ENCODE results near the gene KRT24.

- TF ChIP-seq, protein P1, sequence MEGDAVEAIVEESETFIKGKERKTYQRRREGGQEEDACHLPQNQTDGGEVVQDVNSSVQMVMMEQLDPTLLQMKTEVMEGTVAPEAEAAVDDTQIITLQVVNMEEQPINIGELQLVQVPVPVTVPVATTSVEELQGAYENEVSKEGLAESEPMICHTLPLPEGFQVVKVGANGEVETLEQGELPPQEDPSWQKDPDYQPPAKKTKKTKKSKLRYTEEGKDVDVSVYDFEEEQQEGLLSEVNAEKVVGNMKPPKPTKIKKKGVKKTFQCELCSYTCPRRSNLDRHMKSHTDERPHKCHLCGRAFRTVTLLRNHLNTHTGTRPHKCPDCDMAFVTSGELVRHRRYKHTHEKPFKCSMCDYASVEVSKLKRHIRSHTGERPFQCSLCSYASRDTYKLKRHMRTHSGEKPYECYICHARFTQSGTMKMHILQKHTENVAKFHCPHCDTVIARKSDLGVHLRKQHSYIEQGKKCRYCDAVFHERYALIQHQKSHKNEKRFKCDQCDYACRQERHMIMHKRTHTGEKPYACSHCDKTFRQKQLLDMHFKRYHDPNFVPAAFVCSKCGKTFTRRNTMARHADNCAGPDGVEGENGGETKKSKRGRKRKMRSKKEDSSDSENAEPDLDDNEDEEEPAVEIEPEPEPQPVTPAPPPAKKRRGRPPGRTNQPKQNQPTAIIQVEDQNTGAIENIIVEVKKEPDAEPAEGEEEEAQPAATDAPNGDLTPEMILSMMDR (IDR thresholded peaks at IDR 0.05) = no peak
- no peak for TF ChIP-seq POLR2A (IDR thresholded peaks at IDR 0.05; ENCODE audit: low read depth)
Observed at GRCh38 chr17:40671282-40671681, 32.3 kb downstream of the KRT24 start.

All from esophagus muscularis mucosa (tissue), 3 donors.